Smooth muscle cell (in vitro differentiated cells): ENCODE measurements around the gene TEX12. TPM values are rescaled to one million over a fixed set of nuclear protein-coding genes. Genes with fewer than 3 reads are reported as not detected.

ENCODE experiments used
- DNase-seq: peaks from one replicate; lab custom pipeline; 2025; ENCODE audit not compliant: unreplicated experiment; lab: John Stamatoyannopoulos, UW
- H2AFZ ChIP-seq: fragments of 200-600 bp; sonication (generic); 2 replicates; pipeline ENCODE4 v1.6.0; 2016; ENCODE audit warnings: antibody characterized with exemption, low read depth, mild to moderate bottlenecking
- H3F3A ChIP-seq: fragments of 200-600 bp; sonication (generic); 2 replicates; pipeline ENCODE4 v1.6.0; 2017; ENCODE audit warnings: antibody characterized with exemption, low read depth
- H3K27ac ChIP-seq: fragments of 200-600 bp; sonication (generic); 2 replicates; pipeline ENCODE4 v1.5.1; 2016; ENCODE audit warnings: low read depth, mild to moderate bottlenecking
- H3K27me3 ChIP-seq: fragments of 200-600 bp; sonication (generic); 2 replicates; pipeline ENCODE4 v1.6.1; 2016; ENCODE audit warnings: low read depth, mild to moderate bottlenecking
- H3K36me3 ChIP-seq: fragments of 200-600 bp; sonication (generic); 2 replicates; pipeline ENCODE4 v1.5.1; 2016; ENCODE audit warnings: low read depth
- H3K4me1 ChIP-seq: fragments of 200-600 bp; sonication (generic); 2 replicates; pipeline ENCODE4 v1.5.1; 2016; ENCODE audit warnings: low read depth
- H3K4me2 ChIP-seq: fragments of 200-600 bp; sonication (generic); 2 replicates; pipeline ENCODE4 v1.6.0; 2016; ENCODE audit warnings: mild to moderate bottlenecking
- H3K4me3 ChIP-seq: fragments of 200-600 bp; sonication (generic); 2 replicates; pipeline ENCODE4 v1.5.1; 2016; ENCODE audit warnings: mild to moderate bottlenecking
- H3K79me2 ChIP-seq: fragments of 200-600 bp; sonication (generic); 2 replicates; pipeline ENCODE4 v1.6.0; 2016; ENCODE audit warnings: low read depth, mild to moderate bottlenecking
- H3K9ac ChIP-seq: fragments of 200-600 bp; sonication (generic); 2 replicates; pipeline ENCODE4 v1.6.0; 2016; ENCODE audit warnings: low read depth
- H3K9me3 ChIP-seq: fragments of 200-600 bp; sonication (generic); replicated peaks from 2 replicates; pipeline ENCODE4 v1.5.1; 2016; ENCODE audit warnings: low read depth
- H4K20me1 ChIP-seq: fragments of 200-600 bp; sonication (generic); 2 replicates; pipeline ENCODE4 v1.6.0; 2016; ENCODE audit warnings: low read depth
- WGBS: methylation state at CpG from one replicate; pipeline ENCODE4 v1.1.7; 2016; ENCODE audit warnings: low lambda C conversion rate; 5-methylcytosine and 5-hydroxymethylcytosine counted together
- polyA plus RNA-seq: library from polyadenylated mRNA; unstranded; fragments of >200 nt; fragmentation: Nextera tagmentation; extraction: Ambion mirVana; gene quantifications from 2 replicates; pipeline ENCODE4 v1.2.1, GENCODE V29; 2016
- total RNA-seq: library from RNA; depleted of rRNA; stranded (reverse); fragments of >200 nt; gene quantifications from 2 replicates; pipeline ENCODE4 v1.2.3, GENCODE V29; 2014
- TF ChIP-seq, protein P1 (sequence below): fragments of 200-600 bp; sonication (generic); IDR thresholded peaks from 2 replicates; pipeline ENCODE4 v1.5.1; 2017; ENCODE audit warnings: borderline replicate concordance, mild to moderate bottlenecking, antibody characterized with exemption; ENCODE audit not compliant: insufficient read depth, poor library complexity, severe bottlenecking

TEX12 gene
- total and polyA plus RNA-seq, 2 experiments from 2014 or later = not detected

DNA sequence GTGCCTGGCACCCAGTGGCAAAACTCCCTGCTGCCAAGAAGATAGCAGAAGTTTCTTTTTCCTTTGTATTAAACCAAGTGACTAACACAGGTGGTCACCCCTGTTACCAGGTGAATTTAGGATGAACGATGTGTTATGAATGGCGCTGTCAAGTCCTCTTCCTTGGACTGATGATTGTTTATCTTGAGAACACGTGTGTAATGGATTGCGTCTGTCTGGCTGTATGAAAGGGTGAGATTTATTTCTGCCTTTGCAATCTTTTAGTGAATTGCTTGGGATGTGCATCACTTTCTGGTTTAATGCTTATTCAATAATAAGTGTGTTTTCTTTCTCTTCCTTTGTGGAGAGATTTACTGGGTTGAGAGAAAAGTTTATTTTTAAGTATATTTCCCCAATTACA lies 44.0 kb upstream of the TEX12 start:
- Histone ChIP-seq H3K4me2 (no peak overlapping the region), H2AFZ (no peak overlapping the region), H3F3A (peaks cover 5% of the 10 kb centered on the region), H3K27me3 (no peaks in the 10 kb centered on the region), H3K9ac (no peak overlapping the region), H3K27ac (no peak overlapping the region), H3K9me3 (no peaks in the 10 kb centered on the region), H3K4me3 (no peak overlapping the region), H3K36me3 (no peaks in the 10 kb centered on the region), H4K20me1 (no peaks in the 10 kb centered on the region), H3K4me1 (no peaks in the 10 kb centered on the region), H3K79me2 (no peaks in the 10 kb centered on the region)
- 90% methylated on average over 4 of the region's 4 CpGs for WGBS
- TF ChIP-seq, protein P1, sequence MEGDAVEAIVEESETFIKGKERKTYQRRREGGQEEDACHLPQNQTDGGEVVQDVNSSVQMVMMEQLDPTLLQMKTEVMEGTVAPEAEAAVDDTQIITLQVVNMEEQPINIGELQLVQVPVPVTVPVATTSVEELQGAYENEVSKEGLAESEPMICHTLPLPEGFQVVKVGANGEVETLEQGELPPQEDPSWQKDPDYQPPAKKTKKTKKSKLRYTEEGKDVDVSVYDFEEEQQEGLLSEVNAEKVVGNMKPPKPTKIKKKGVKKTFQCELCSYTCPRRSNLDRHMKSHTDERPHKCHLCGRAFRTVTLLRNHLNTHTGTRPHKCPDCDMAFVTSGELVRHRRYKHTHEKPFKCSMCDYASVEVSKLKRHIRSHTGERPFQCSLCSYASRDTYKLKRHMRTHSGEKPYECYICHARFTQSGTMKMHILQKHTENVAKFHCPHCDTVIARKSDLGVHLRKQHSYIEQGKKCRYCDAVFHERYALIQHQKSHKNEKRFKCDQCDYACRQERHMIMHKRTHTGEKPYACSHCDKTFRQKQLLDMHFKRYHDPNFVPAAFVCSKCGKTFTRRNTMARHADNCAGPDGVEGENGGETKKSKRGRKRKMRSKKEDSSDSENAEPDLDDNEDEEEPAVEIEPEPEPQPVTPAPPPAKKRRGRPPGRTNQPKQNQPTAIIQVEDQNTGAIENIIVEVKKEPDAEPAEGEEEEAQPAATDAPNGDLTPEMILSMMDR = no peak
- no peak for DNase-seq

DNA sequence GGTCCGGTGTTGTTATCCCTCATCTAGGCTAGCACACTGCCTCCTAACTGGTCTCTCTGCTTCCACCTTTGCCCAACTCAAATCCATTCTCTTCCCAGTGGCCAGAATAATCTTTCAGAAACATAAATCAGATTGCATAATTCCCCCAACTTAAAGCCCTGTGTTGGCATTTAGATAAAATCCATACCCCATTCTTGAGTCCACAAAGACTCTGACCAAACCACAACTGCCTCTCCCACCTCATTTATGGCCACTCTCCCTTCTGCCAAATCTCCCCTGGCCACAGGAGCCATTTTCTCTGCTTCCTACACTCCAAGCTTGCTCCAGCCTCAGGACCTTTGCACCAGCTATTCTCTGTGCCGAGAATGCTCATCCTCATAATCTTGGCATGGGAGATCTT lies 40.1 kb upstream of the TEX12 start:
- 98% methylated on average over 2 of the region's 2 CpGs for WGBS
- Histone ChIP-seq H3K4me3 (no peak overlapping the region), H3F3A (no peaks in the 10 kb centered on the region), H3K36me3 (no peaks in the 10 kb centered on the region), H3K9ac (no peak overlapping the region), H4K20me1 (no peaks in the 10 kb centered on the region), H3K27ac (no peak overlapping the region), H3K27me3 (no peaks in the 10 kb centered on the region), H2AFZ (no peak overlapping the region), H3K4me1 (no peaks in the 10 kb centered on the region), H3K4me2 (no peak overlapping the region), H3K79me2 (no peaks in the 10 kb centered on the region), H3K9me3 (no peaks in the 10 kb centered on the region)
- TF ChIP-seq, protein P1 = no peak
- no peak for DNase-seq

- H3K36me3 ChIP-seq = no peaks in the 10 kb centered on the region
- DNase-seq = no peak
- H3K27ac ChIP-seq = no peak overlapping the region
- H4K20me1 ChIP-seq = no peaks in the 10 kb centered on the region
- H3K27me3 ChIP-seq = no peaks in the 10 kb centered on the region
- no peak overlapping the region for H3K9ac ChIP-seq
- TF ChIP-seq, protein P1 = no peak
- no peaks in the 10 kb centered on the region for H3K9me3 ChIP-seq
- no peak overlapping the region for H2AFZ ChIP-seq
- no peaks in the 10 kb centered on the region for H3K79me2 ChIP-seq
- H3F3A ChIP-seq = no peaks in the 10 kb centered on the region
- WGBS = 87% methylated on average over 3 of the region's 3 CpGs
- H3K4me2 ChIP-seq = no peak overlapping the region
- no peak overlapping the region for H3K4me3 ChIP-seq
- H3K4me1 ChIP-seq = no peaks in the 10 kb centered on the region
These were observed 38.6 kb upstream of the TEX12 start for GRCh38 chr11:112128483-112129121.

GRCh38 chr11:112129656-112130055 lies 37.5 kb upstream of the TEX12 start:
- Histone ChIP-seq H3K79me2 (no peaks in the 10 kb centered on the region), H3K36me3 (no peaks in the 10 kb centered on the region), H3K4me1 (no peaks in the 10 kb centered on the region), H3F3A (no peaks in the 10 kb centered on the region), H3K27ac (no peak overlapping the region), H2AFZ (no peak overlapping the region), H3K9me3 (no peaks in the 10 kb centered on the region), H3K9ac (no peak overlapping the region), H4K20me1 (no peaks in the 10 kb centered on the region), H3K4me3 (no peak overlapping the region), H3K27me3 (no peaks in the 10 kb centered on the region), H3K4me2 (no peak overlapping the region)
- 94% methylated on average over 5 of the region's 5 CpGs for WGBS
- no peak for DNase-seq
- TF ChIP-seq, protein P1 = no peak
